Heart left ventricle (tissue), 13 donors: ENCODE measurements around the gene RASSF5.

Experiments used
- CTCF ChIP-seq, 12 donors: fragments of 200-600 bp; sonication (generic) in 4 of 12; IDR thresholded peaks; one replicate each; pipeline versions ENCODE4 v1.5.0 to v1.8.0; 2018 to 2022; ENCODE audit warnings: antibody characterized with exemption in 12 of 12, mild to moderate bottlenecking in 5 of 12
- POLR2A ChIP-seq, 2 donors: fragments of 450-650 bp; IDR thresholded peaks; one replicate each; pipeline ENCODE4 v1.6.1; 2017; ENCODE audit warnings: antibody characterized with exemption in 2 of 2, mild to moderate bottlenecking in 2 of 2, moderate library complexity in 2 of 2
- donor health status: ischemic (EF 13 %, LVEDD 7.1; RV severe dilation, severe dysfunction).
- donor health status: DM: no; HTN: yes; CAD: no.
- donor health status: DM: no; HTN: no; CAD: no.
- donor health status: ischemic (EF 25% LVEDD 6.9; RV normal size, moderate dysfunction).
- donor health status: ischemic (EF 25% LVEDD 5.7; RV mildly dilated, moderate dysfunction).
- donor health status: ischemic (EF 35%, LVEDD 5.7; RV mildly dilated, moderate dysfunction).
- donor health status: nonischemic (EF 11% LVEDD 7.7; RV severe dilation, severe dysfunction).
- donor health status: DM: yes; HTN: yes; CAD: no.
- donor health status: PGD.
- donor health status: ischemic (EF 29% LVEDD 5.4; RV normal size, mild dysfunction).
- donor health status: nonischemic (EF 23%, LVEDD 6.1; RV moderate dilation, normal function).

GRCh38 chr1:206463137-206463536 lies 44.2 kb upstream of the RASSF5 start:
- TF ChIP-seq POLR2A (IDR thresholded peaks at IDR 0.05): no peak
- no peak for TF ChIP-seq CTCF (IDR thresholded peaks at IDR 0.05)
